ENCODE results near the gene SLC12A7. TPM values are rescaled to one million over a fixed set of nuclear protein-coding genes. Genes with fewer than 3 reads are reported as not detected.
"Not testable (repeated sequence)": the region's sequence is repeated elsewhere in the genome, so short reads cannot be mapped to it uniquely, and the experiment has no call there.

SLC12A7 gene
- polyA plus RNA-seq, 2 donors = 4.0 to 4.7 TPM

DNA sequence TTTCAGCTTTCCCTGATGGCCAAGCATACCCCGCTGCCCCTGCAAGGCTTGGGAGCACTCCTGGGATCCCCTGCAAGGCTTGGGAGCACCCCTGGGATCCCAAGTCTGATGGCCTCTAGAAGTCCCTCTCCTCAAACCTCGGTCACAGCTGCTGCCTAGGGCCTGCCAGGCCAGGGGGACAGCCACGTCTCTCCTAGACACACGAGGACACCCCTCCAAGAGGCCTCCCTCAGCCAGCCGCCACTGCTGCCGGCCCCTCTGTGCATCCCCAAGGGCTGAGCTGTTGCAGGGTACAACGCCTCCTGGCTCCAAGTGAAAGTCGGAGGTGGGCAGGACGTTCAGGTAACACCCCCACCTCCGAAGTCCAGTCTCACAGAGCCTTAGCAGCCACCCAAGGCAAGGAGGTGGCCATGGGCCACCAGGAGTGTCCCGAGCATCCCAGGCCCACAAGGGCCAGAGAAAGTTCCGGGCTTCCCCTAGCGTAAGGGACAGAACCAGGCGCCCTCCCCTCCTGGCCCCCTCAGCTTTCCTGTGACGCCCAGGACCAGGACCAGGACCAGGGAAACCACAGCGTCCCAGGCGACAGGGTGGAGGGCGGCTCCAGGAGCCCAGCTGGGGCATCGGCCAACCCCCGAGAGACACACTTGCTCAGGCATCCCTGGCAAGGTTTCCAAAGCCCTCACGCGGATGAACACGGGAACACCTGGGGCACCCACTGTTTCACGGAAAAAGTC is 17.3 kb upstream of the SLC12A7 start:
- 73 to 77% methylated on average over 24 of the region's 24 CpGs for WGBS, 2 donors
- no peak overlapping the region for H3K4me3 ChIP-seq (ENCODE audit: low read depth in 1 of 2, low read length in 2 of 2)
- no peak overlapping the region for H3K27ac ChIP-seq (ENCODE audit: low read depth in 2 of 2, low read length in 1 of 2)
- no peaks in the 10 kb centered on the region for H3K36me3 ChIP-seq (ENCODE audit: control insufficient read depth in 2 of 2, insufficient read depth in 2 of 2, low read length in 1 of 2)
- no peaks in the 10 kb centered on the region for H3K27me3 ChIP-seq (ENCODE audit: control insufficient read depth in 1 of 2, insufficient read depth in 2 of 2, low read length in 2 of 2)
- peaks cover 0 to 7% of the 10 kb centered on the region in 2 donors for H3K4me1 ChIP-seq (ENCODE audit: control insufficient read depth in 2 of 2, insufficient read depth in 2 of 2, low read length in 1 of 2)
- H3K9me3 ChIP-seq (ENCODE audit: control insufficient read depth in 2 of 2, insufficient read depth in 1 of 2, low read depth in 1 of 2, low read length in 1 of 2) = peaks cover 0 to 2% of the 10 kb centered on the region in 2 donors

DNA sequence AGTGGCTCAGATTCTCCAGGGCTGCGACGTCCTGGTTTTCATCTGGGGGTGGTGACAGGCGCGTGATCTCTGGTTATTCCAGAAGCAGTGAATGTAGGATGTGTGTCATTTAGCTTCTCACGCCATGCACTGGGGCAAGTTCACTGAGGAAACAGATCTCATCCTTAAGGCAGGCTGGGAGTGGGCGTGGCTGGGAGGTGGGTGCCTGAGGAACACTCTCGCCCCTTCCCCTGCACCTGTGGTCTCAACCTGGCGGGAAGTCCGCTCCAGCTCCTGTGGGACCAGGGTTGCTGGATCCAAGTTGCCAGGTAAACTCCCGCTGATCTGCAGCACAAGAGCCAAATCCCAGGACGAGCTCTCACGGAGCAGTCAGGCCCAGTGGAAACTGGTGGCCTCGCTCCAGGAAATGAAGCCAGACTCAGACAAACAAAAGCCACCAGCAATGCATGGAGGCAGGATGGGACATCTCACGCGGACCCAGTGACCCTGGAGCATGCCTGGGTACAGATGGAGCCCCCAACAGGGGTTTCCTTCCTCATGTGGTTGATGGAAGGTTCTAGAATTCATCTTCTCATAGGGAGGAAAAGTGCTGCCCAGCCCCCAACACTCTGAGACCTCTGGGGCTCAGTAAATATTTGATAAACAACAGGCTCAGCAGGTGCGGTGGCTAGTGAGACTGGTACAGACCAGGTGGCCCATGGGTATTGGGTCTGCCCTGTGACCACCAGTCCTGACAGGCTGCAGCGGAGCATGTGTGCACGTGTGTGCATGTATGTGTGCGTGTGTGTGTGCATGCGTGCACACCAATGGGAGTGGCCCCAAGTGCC is 16.3 kb upstream of the SLC12A7 start:
- Histone ChIP-seq H3K36me3 (ENCODE audit: control insufficient read depth in 2 of 2, insufficient read depth in 2 of 2, low read length in 1 of 2) (no peaks in the 10 kb centered on the region), H3K9me3 (ENCODE audit: control insufficient read depth in 2 of 2, insufficient read depth in 1 of 2, low read depth in 1 of 2, low read length in 1 of 2) (peaks cover 0 to 2% of the 10 kb centered on the region in 2 donors), H3K4me1 (ENCODE audit: control insufficient read depth in 2 of 2, insufficient read depth in 2 of 2, low read length in 1 of 2) (peaks cover 3 to 7% of the 10 kb centered on the region in 2 donors), H3K27ac (ENCODE audit: low read depth in 2 of 2, low read length in 1 of 2) (no peak overlapping the region), H3K27me3 (ENCODE audit: control insufficient read depth in 1 of 2, insufficient read depth in 2 of 2, low read length in 2 of 2) (no peaks in the 10 kb centered on the region), H3K4me3 (ENCODE audit: low read depth in 1 of 2, low read length in 2 of 2) (no peak overlapping the region)
- 43 to 44% methylated on average over 20 of the region's 20 CpGs for WGBS, 2 donors

- 93% methylated on average over 2 of the region's 2 CpGs for WGBS, 2 donors
- H3K9me3 ChIP-seq (ENCODE audit: control insufficient read depth in 2 of 2, insufficient read depth in 1 of 2, low read depth in 1 of 2, low read length in 1 of 2); H3K27ac ChIP-seq (ENCODE audit: low read depth in 2 of 2, low read length in 1 of 2); H3K36me3 ChIP-seq (ENCODE audit: control insufficient read depth in 2 of 2, insufficient read depth in 2 of 2, low read length in 1 of 2); H3K27me3 ChIP-seq (ENCODE audit: control insufficient read depth in 1 of 2, insufficient read depth in 2 of 2, low read length in 2 of 2); H3K4me1 ChIP-seq (ENCODE audit: control insufficient read depth in 2 of 2, insufficient read depth in 2 of 2, low read length in 1 of 2); H3K4me3 ChIP-seq (ENCODE audit: low read depth in 1 of 2, low read length in 2 of 2): not testable (repeated sequence)
Observed at GRCh38 chr5:1125695-1126094, 13.8 kb upstream of the SLC12A7 start.

GRCh38 chr5:1125030-1125357 is 13.1 kb upstream of the SLC12A7 start:
- Histone ChIP-seq H3K27ac (ENCODE audit: low read depth in 2 of 2, low read length in 1 of 2) (no peak overlapping the region), H3K9me3 (ENCODE audit: control insufficient read depth in 2 of 2, insufficient read depth in 1 of 2, low read depth in 1 of 2, low read length in 1 of 2) (peaks cover 0 to 2% of the 10 kb centered on the region in 2 donors), H3K27me3 (ENCODE audit: control insufficient read depth in 1 of 2, insufficient read depth in 2 of 2, low read length in 2 of 2) (no peaks in the 10 kb centered on the region), H3K4me1 (ENCODE audit: control insufficient read depth in 2 of 2, insufficient read depth in 2 of 2, low read length in 1 of 2) (peaks cover 2 to 3% of the 10 kb centered on the region in 2 donors), H3K36me3 (ENCODE audit: control insufficient read depth in 2 of 2, insufficient read depth in 2 of 2, low read length in 1 of 2) (no peaks in the 10 kb centered on the region), H3K4me3 (ENCODE audit: low read depth in 1 of 2, low read length in 2 of 2) (no peak overlapping the region)
- 62 to 66% methylated on average over 6 of the region's 6 CpGs for WGBS, 2 donors

DNA sequence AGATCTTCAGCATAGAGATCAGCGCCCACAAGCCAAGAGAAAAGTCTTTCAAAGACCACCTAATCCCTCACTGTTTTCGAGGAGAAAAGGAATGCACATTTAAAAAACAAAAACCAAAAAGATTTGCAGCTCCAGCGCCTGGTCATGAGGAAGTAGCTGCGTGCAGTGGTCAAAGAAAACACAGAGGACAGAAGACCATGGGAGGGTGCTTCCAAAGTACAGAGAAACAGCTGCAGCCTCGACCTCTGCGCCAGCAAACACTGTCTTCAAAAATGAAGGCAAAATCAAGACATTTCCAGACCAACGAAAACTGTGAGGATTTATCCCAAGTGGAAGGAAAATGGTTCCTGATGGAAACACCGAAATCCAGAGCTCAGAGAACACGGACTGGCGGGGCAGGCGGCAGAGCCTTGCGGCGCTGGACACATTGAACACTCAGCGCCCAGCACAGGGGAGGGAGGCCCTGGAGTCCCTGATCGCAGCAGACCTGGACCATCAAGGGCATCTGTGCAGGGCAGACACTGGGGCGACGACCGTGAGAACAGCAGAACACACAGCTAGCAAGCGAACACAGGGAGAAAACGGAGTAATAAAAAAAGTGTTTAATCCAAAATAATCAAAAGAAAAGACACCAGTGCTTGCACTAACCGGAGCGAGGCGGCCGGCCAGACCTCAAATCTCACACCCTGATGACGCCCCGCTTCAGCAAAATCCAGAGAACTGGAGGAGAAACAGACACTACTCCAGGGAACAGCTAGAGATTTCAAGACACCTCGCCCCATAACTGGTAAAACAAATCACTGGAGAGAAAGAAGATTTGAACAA is 12.6 kb upstream of the SLC12A7 start:
- 79 to 82% methylated on average over 27 of the region's 27 CpGs for WGBS, 2 donors
- peak overlapping the region in 1 of 2 donors; percentile 43 for H3K27ac ChIP-seq (ENCODE audit: low read depth in 2 of 2, low read length in 1 of 2)
- H3K4me3 ChIP-seq (ENCODE audit: low read depth in 1 of 2, low read length in 2 of 2) = no peak overlapping the region
- peaks cover 2 to 3% of the 10 kb centered on the region in 2 donors for H3K4me1 ChIP-seq (ENCODE audit: control insufficient read depth in 2 of 2, insufficient read depth in 2 of 2, low read length in 1 of 2)
- peaks cover 0 to 2% of the 10 kb centered on the region in 2 donors for H3K9me3 ChIP-seq (ENCODE audit: control insufficient read depth in 2 of 2, insufficient read depth in 1 of 2, low read depth in 1 of 2, low read length in 1 of 2)
- no peaks in the 10 kb centered on the region for H3K27me3 ChIP-seq (ENCODE audit: control insufficient read depth in 1 of 2, insufficient read depth in 2 of 2, low read length in 2 of 2)
- H3K36me3 ChIP-seq (ENCODE audit: control insufficient read depth in 2 of 2, insufficient read depth in 2 of 2, low read length in 1 of 2) = no peaks in the 10 kb centered on the region

DNA sequence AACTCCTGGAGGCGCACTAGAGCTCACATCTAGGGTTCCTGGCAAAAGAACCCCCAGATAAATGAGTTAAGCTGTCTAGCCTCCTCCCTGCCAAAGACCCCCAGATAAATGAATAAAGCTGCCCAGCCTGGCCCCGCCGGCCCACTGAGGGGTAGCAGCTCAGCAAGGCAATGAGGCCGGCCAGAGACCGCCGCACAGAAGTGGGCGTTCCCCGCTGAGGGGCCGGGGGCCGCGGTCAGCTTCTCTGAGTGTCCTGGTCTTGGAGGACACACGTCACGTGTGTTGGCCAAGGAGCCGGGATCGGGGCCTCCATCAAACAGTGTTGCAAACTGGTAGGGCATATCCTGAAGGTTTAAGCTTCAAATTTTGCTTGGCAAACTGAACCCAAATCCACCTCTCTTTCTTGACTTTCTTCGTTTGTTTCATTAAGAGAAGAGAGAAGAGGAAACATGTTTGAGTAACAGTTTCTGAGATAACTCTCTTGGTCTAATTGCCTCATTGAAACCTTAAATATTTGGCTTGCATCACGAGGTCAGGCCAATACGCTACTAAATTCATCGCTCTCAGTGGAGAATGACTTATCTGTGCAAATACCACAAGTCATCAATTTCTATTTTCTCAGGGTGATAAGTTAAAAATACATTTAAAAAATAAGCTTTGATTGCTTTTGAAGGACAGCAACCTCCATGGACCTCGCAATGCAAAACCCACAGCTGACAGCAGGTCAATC is 11.7 kb upstream of the SLC12A7 start:
- no peaks in the 10 kb centered on the region for H3K36me3 ChIP-seq (ENCODE audit: control insufficient read depth in 2 of 2, insufficient read depth in 2 of 2, low read length in 1 of 2)
- no peaks in the 10 kb centered on the region for H3K27me3 ChIP-seq (ENCODE audit: control insufficient read depth in 1 of 2, insufficient read depth in 2 of 2, low read length in 2 of 2)
- H3K9me3 ChIP-seq (ENCODE audit: control insufficient read depth in 2 of 2, insufficient read depth in 1 of 2, low read depth in 1 of 2, low read length in 1 of 2) = peaks cover 0 to 2% of the 10 kb centered on the region in 2 donors
- H3K27ac ChIP-seq (ENCODE audit: low read depth in 2 of 2, low read length in 1 of 2) = no peak overlapping the region
- WGBS, 2 donors = 81 to 91% methylated on average over 20 of the region's 20 CpGs
- peaks cover 3 to 5% of the 10 kb centered on the region in 2 donors for H3K4me1 ChIP-seq (ENCODE audit: control insufficient read depth in 2 of 2, insufficient read depth in 2 of 2, low read length in 1 of 2)
- H3K4me3 ChIP-seq (ENCODE audit: low read depth in 1 of 2, low read length in 2 of 2) = no peak overlapping the region

DNA sequence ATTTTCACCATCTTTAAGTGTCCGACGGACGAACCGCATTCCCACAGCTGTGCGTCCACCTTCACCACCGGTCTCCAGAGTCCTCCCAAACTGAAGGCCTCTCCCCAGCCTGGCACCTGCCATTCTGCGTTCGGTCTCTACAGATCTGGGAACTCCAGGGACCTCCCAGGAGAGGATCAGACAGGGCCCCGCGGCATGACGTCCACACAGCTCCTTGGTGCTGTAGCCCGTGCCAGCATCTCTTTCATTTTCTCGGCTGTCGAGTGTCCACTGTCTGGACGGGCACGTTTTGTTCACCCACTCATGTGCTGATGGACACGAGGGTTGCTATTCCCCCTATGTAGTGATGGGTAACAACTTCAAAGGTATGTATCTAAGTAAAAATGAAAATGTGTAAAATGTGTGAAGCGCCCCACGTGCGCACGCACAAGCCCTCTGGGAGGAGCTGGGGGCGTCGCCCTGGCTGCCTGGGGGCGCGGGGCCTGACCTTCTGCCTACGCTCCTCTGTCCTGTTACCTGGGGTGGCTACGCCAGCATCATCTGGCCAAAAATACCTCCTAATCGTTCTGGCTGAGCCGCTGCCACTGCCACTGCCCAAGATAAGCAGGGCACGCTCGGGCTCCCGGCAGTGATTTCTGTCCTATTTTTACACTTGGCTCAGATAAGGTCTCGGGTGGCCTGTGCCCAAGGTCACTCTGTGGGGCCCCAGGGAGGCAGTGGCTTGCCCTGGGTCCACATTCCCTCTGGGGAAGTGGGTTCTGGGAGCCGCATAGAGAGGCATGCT is 10.8 kb upstream of the SLC12A7 start:
- peaks cover 0 to 2% of the 10 kb centered on the region in 2 donors for H3K9me3 ChIP-seq (ENCODE audit: control insufficient read depth in 2 of 2, insufficient read depth in 1 of 2, low read depth in 1 of 2, low read length in 1 of 2)
- H3K27ac ChIP-seq (ENCODE audit: low read depth in 2 of 2, low read length in 1 of 2) = no peak overlapping the region
- no peaks in the 10 kb centered on the region for H3K36me3 ChIP-seq (ENCODE audit: control insufficient read depth in 2 of 2, insufficient read depth in 2 of 2, low read length in 1 of 2)
- WGBS, 2 donors = 80 to 91% methylated on average over 34 of the region's 34 CpGs
- peaks cover 5 to 6% of the 10 kb centered on the region in 2 donors for H3K4me1 ChIP-seq (ENCODE audit: control insufficient read depth in 2 of 2, insufficient read depth in 2 of 2, low read length in 1 of 2)
- H3K4me3 ChIP-seq (ENCODE audit: low read depth in 1 of 2, low read length in 2 of 2) = no peak overlapping the region
- no peaks in the 10 kb centered on the region for H3K27me3 ChIP-seq (ENCODE audit: control insufficient read depth in 1 of 2, insufficient read depth in 2 of 2, low read length in 2 of 2)

DNA sequence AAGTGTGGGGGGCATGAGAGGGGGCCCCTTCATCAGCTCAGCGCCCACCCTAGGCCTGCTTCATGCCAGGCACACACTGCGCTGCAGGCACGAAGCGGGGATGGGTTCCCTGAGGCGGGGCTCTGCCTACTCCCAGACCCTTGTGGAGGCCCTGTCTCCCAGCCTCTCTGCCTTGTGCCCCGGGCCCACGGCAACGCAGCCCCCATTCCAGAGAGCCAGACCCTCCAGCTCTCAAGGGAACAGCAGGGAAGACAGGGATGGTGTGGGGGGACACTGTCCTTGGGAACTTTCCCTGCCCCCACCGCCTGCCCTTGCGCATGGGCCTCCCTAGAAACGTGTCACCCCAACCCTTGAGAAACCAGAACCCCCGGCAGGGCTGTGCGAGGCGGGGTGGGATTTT is 10.0 kb upstream of the SLC12A7 start:
- Histone ChIP-seq H3K27me3 (ENCODE audit: control insufficient read depth in 1 of 2, insufficient read depth in 2 of 2, low read length in 2 of 2) (no peaks in the 10 kb centered on the region), H3K36me3 (ENCODE audit: control insufficient read depth in 2 of 2, insufficient read depth in 2 of 2, low read length in 1 of 2) (no peaks in the 10 kb centered on the region), H3K4me1 (ENCODE audit: control insufficient read depth in 2 of 2, insufficient read depth in 2 of 2, low read length in 1 of 2) (peaks cover 5 to 6% of the 10 kb centered on the region in 2 donors), H3K4me3 (ENCODE audit: low read depth in 1 of 2, low read length in 2 of 2) (no peak overlapping the region), H3K27ac (ENCODE audit: low read depth in 2 of 2, low read length in 1 of 2) (no peak overlapping the region), H3K9me3 (ENCODE audit: control insufficient read depth in 2 of 2, insufficient read depth in 1 of 2, low read depth in 1 of 2, low read length in 1 of 2) (no peaks in the 10 kb centered on the region)
- 91 to 93% methylated on average over 14 of the region's 14 CpGs for WGBS, 2 donors

Data from esophagus (tissue), 2 donors.